GM12874 (cell line): Measurements from ENCODE around the gene LBHD1.

ENCODE experiments used
- TF ChIP-seq, protein P1 (sequence below): IDR thresholded peaks from 2 replicates; pipeline ENCODE4 v1.5.1; 2011; ENCODE audit warnings: low read depth, mild to moderate bottlenecking, control low read depth, low read length, moderate library complexity; ENCODE audit not compliant: insufficient read depth

Gene LBHD1

DNA sequence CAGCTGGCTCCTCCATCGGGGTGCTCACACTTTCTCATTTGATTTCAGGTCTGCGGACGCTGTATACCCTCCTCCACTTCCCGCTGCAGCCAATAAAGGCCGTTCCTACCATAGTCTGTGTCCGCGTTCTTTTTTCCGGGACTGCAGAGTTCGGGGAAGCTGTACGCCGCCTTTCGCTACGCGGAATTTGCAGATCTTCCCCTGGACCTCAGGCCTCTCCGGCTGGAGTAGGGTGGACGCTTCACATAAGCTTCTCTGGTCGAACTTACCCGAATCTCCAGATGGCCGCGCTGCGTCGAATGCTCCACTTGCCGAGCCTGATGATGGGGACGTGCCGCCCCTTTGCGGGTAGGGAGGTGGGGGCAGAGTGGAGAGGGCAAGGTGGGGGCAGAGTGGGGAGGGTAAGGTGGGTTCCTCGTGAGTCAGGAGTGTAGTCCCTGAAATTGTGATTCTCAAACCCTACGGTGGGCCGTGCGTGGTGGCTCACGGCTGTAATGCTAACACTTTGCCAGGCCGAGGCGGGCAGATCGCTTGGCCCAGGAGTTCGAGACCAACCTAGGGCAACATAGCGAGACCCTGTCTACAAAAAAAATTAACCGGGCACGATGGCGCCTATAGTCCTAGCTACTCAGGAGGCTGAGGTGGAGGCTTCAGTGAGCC lies 6.3 kb downstream of the LBHD1 start:
- TF ChIP-seq, protein P1, sequence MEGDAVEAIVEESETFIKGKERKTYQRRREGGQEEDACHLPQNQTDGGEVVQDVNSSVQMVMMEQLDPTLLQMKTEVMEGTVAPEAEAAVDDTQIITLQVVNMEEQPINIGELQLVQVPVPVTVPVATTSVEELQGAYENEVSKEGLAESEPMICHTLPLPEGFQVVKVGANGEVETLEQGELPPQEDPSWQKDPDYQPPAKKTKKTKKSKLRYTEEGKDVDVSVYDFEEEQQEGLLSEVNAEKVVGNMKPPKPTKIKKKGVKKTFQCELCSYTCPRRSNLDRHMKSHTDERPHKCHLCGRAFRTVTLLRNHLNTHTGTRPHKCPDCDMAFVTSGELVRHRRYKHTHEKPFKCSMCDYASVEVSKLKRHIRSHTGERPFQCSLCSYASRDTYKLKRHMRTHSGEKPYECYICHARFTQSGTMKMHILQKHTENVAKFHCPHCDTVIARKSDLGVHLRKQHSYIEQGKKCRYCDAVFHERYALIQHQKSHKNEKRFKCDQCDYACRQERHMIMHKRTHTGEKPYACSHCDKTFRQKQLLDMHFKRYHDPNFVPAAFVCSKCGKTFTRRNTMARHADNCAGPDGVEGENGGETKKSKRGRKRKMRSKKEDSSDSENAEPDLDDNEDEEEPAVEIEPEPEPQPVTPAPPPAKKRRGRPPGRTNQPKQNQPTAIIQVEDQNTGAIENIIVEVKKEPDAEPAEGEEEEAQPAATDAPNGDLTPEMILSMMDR: no peak

DNA sequence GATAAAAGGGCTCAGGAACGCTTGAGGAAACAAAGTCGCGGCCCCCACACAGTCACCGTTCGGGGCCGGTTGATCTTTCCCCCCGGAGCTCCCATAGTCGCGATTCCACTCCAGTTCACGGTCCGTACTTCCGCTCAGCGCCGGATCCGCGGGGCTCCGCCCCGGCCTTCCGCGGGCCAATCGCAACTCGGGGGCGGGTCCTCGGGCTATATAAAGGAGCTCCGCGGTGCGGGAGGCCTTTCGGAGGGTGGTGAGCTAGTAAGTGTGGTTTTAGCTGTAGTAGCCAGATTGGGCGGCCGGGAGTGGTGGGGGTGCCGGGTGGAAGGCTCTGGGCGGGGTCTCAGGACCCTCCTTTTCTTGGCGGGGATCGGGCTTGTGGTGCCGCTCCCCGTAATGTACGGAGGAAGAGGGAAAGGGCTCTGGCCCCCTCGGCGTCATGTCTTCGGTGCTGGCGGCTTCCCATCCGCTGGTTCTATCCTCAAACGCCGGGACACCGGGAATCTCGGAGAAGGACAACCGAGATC lies 6.9 kb downstream of the LBHD1 start, which contains the start of the genes C11orf98 and CSKMT:
C11orf98 (minus strand) TSS at position 136 of the 524 bp plus-strand sequence; CDS start at position 95, 41 bp downstream.
CSKMT (plus strand) TSS at position 238 of the 524 bp plus-strand sequence. CDS start 568 bp downstream, outside the sequence.
- TF ChIP-seq, protein P1: no peak

DNA sequence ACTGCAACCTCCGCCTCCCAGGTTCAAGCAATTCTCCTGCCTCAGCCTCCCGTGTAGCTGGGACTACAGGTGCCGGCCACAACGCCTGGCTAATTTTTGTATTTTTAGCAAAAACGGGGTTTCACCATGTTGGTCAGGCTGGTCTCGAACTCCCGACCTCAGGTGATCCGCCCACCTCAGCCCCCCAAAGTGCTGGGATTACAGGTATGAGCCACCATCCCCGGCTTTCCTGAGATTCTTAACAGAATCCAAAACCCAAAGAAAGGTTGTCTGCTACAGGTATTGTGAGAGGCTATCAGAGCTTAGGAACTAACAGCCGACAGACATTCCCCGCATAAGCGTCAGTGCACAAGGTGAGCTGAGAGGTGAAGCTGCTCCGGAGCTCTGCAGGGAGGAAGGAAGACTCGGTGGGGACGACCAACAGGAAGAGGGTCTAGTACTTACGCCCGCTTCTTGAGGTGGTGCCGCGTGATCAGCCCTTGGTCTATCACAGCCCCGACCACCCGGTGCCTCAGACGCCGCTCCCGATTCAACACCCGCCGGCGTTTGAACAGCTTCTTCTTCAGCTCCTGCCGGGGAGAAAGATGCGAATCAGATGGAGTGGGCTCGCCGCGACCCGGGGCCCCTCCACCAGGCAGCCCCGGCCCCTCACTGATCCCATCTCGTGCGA lies 7.5 kb downstream of the LBHD1 start:
- TF ChIP-seq, protein P1: no peak

DNA sequence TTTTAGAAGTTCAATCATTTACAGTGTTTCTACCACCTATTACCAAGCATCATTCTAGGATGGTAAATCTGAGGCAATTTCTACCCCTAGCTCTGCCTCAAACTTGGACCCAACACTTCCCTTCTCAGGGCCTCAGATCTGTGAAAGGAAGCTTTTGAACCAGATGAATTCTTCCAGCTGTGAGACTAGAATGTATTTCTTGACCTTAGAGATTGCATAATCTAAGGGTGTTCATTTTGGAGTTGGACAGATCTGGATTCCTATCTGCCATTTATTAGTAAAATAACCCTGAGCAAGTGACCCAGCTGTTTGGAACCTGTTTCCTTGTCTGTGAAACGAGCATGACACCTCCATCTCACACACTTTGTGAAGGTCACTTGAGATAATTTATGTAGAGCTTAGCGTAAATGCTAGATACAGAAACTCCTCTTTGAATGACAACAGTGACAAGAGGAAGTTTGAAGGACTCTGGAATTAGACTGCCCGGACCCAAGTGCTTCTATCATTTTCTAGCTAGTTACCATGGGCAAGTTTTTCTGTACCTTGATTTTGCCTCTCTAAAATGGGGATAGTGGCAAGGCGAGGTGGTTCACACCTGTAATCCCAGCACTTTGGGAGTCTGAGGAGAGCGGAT lies 15.2 kb downstream of the LBHD1 start:
- TF ChIP-seq, protein P1: no peak

DNA sequence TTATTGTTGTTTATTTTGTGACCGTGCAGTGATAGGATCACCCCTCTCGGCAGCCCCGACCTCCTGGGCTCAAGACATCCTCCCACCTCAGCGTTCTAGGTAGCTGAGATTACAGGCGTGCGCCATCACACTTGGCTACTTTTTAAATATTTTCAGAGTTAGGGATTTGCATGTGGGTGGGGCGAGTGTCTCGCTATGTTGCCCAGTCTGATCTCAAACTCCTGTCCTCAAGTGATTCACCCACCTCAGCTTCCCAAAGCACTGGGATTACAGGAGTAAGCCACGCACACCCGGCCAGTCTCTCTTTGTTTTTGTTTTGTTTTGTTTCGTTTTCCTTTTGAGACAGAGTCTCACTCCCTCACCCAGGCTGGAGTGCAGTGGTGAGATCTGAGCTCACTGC lies 17.8 kb downstream of the LBHD1 start:
- TF ChIP-seq, protein P1: no peak

DNA sequence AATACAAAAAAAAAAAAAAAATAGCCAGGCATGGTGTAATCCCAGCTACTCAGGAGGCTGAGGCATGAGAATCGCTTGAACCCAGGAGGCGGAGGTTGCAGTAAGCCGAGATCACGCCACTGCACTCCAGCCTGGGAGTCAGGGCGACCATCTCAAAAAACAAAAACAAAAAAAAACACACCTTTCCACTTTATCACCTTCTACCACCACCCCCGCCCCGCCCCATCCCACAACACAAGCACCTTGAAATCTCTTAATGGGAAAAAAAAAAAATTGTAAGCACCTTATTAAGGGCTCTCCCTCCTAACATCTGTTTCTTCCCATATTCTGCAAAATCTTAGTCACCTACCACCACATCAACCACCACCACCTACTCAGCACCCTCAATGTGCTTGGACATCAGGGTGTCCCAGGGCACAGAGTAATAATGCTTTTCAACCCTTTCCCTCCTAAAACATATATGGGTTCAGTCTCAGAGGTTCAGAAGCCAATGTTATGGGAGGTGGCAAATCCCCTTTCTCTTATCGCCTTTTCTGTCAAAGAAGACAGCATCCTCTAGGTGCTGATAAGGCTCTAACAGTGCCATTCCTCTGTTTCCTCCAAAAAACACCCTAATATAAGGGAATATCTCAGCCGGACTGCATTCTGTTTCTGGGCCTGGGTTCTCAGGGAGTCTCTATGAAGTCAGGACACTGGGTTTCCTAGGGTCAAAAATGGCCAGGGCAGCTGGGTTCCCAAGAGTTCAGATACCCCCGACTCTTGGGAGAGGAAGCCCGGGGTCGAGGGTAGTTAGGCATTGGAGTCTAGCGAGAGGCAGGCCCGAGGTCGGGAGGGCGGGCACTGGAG lies 19.7 kb downstream of the LBHD1 start:
- TF ChIP-seq, protein P1: no peak
